Endometrial microvascular endothelial cells (primary cell): Measurements from ENCODE around the gene KLHL29. TPM values are rescaled to one million over a fixed set of nuclear protein-coding genes. Genes with fewer than 3 reads are reported as not detected.

Experiments
- in situ Hi-C: cut with HindIII; loops from 2 replicates; pipeline ENCODE4 v1.10.0; 2017; ENCODE audit warnings: low sequenced_read_pairs, low pct_unique_long_range_greater_than_20kb; ENCODE audit errors: inconsistent ontology term
- total RNA-seq: library from RNA; depleted of rRNA; stranded (reverse); fragments of >200 nt; gene quantifications from one replicate; pipeline ENCODE4 v1.2.3, GENCODE V29; 2015; ENCODE audit errors: inconsistent ontology term

Gene KLHL29
- total RNA-seq, 1 donor from 2014 or later: 4.0 TPM

- in situ Hi-C loops: no loop called here
Measured at GRCh38 chr2:23457990-23458682, 73.2 kb downstream of the KLHL29 start.

GRCh38 chr2:23459032-23459431, 74.1 kb downstream of the KLHL29 start:
- in situ Hi-C loops: no loop called here

- in situ Hi-C loops: no loop called here
Measured at GRCh38 chr2:23460228-23460627, 75.2 kb downstream of the KLHL29 start.

- in situ Hi-C loops: no loop called here
Measured at GRCh38 chr2:23460993-23461392, 76.0 kb downstream of the KLHL29 start.

- in situ Hi-C loops: no loop called here
Measured at GRCh38 chr2:23464156-23464555, 79.2 kb downstream of the KLHL29 start.

- in situ Hi-C loops: no loop called here
Measured at GRCh38 chr2:23464905-23465537, 80.0 kb downstream of the KLHL29 start.

GRCh38 chr2:23465936-23466335, 81.0 kb downstream of the KLHL29 start:
- in situ Hi-C loops: no loop called here

- in situ Hi-C loops: no loop called here
Measured at GRCh38 chr2:23467618-23468017, 82.6 kb downstream of the KLHL29 start.

GRCh38 chr2:23468474-23469141, 83.6 kb downstream of the KLHL29 start:
- in situ Hi-C loops: no loop called here

- in situ Hi-C loops: no loop called here
Measured at GRCh38 chr2:23469142-23469540, 84.2 kb downstream of the KLHL29 start.

- in situ Hi-C loops: no loop called here
Measured at GRCh38 chr2:23475036-23475435, 90.1 kb downstream of the KLHL29 start.

- in situ Hi-C loops: no loop called here
Measured at GRCh38 chr2:23475473-23475872, 90.5 kb downstream of the KLHL29 start.

GRCh38 chr2:23476786-23477185, 91.8 kb downstream of the KLHL29 start:
- in situ Hi-C loops: no loop called here

- in situ Hi-C loops: no loop called here
Measured at GRCh38 chr2:23477392-23477791, 92.4 kb downstream of the KLHL29 start.

- in situ Hi-C loops: no loop called here
Measured at GRCh38 chr2:23478087-23478932, 93.3 kb downstream of the KLHL29 start.

GRCh38 chr2:23478933-23479683, 94.1 kb downstream of the KLHL29 start:
- in situ Hi-C loops: no loop called here

GRCh38 chr2:23480957-23481797, 96.2 kb downstream of the KLHL29 start:
- in situ Hi-C loops: no loop called here

- in situ Hi-C loops: no loop called here
Measured at GRCh38 chr2:23482188-23482587, 97.2 kb downstream of the KLHL29 start.
